ENCODE data around the gene HCK. TPM values are rescaled to one million over a fixed set of nuclear protein-coding genes. Genes with fewer than 3 reads are reported as not detected.
A peak's percentile ranks its signal among the peaks of the same experiment; 100 is the strongest.

HCK gene
- total RNA-seq, 2 donors from 2014 or later = 0.24 to 0.40 TPM

- peaks cover 29% of the 10 kb centered on the region for H3K4me1 Mint-ChIP-seq
- no peak overlapping the region for H3K4me3 ChIP-seq (ENCODE audit: low read length)
These were observed 42.5 kb upstream of the HCK start for GRCh38 chr20:32009564-32009963.

GRCh38 chr20:32010101-32010500, 41.9 kb upstream of the HCK start, which contains the start of gene CCM2L:
Gene CCM2L, plus strand, starts transcription at chr20:32010438. Its CDS starts 17 bp downstream, at chr20:32010455.
- no peaks in the 10 kb centered on the region for H3K36me3 ChIP-seq (ENCODE audit: control insufficient read depth, insufficient read depth, low read length)
- Mint-ChIP-seq H3K36me3 (ENCODE audit: low read depth) (no peaks in the 10 kb centered on the region), H3K9me3 (no peaks in the 10 kb centered on the region), H3K27ac (no peak within 1 kb of the TSS), H3K4me3 (no peak within 1 kb of the TSS), H3K27me3 (ENCODE audit: insufficient read depth) (peaks cover 7% of the 10 kb centered on the region), H3K4me1 (peaks cover 29% of the 10 kb centered on the region)
- H3K27me3 ChIP-seq (ENCODE audit: control insufficient read depth, insufficient read depth, low read length, poor library complexity, severe bottlenecking) = no peaks in the 10 kb centered on the region
- 60 to 80% methylated on average over 1 to 2 of the region's 2 CpGs for WGBS, 2 experiments (ENCODE audit: insufficient coverage in 1 of 2, insufficient read length in 1 of 2)
- no peak within 1 kb of the TSS for H3K4me3 ChIP-seq (ENCODE audit: low read length)
- peaks cover 7% of the 10 kb centered on the region for H3K4me1 ChIP-seq (ENCODE audit: control insufficient read depth, insufficient read depth, low read length)
- no peak for DNase-seq
- no peak for TF ChIP-seq CTCF (conservative IDR thresholded peaks at IDR 0.05)
- no peak within 1 kb of the TSS for H3K27ac ChIP-seq (ENCODE audit: low read depth, low read length)
- H3K9me3 ChIP-seq (ENCODE audit: control insufficient read depth, low read length) = no peaks in the 10 kb centered on the region
- no peak within 1 kb of the TSS for H3K9ac ChIP-seq (ENCODE audit: extremely low read depth, low read length, poor library complexity, severe bottlenecking)

More at GRCh38 chr20:32009564-32009963, 42.5 kb upstream of the HCK start:
- DNase-seq = no peak
- H3K36me3 Mint-ChIP-seq (ENCODE audit: low read depth) = no peaks in the 10 kb centered on the region
- Histone ChIP-seq H3K4me1 (ENCODE audit: control insufficient read depth, insufficient read depth, low read length) (peaks cover 7% of the 10 kb centered on the region), H3K36me3 (ENCODE audit: control insufficient read depth, insufficient read depth, low read length) (no peaks in the 10 kb centered on the region), H3K27me3 (ENCODE audit: control insufficient read depth, insufficient read depth, low read length, poor library complexity, severe bottlenecking) (no peaks in the 10 kb centered on the region), H3K9me3 (ENCODE audit: control insufficient read depth, low read length) (no peaks in the 10 kb centered on the region), H3K27ac (ENCODE audit: low read depth, low read length) (no peak overlapping the region), H3K9ac (ENCODE audit: extremely low read depth, low read length, poor library complexity, severe bottlenecking) (no peak overlapping the region)
- H3K27ac Mint-ChIP-seq = no peak overlapping the region
- 96 to 97% methylated on average over 6 to 7 of the region's 7 CpGs for WGBS, 2 experiments (ENCODE audit: insufficient coverage in 1 of 2, insufficient read length in 1 of 2)
- H3K9me3 Mint-ChIP-seq = no peaks in the 10 kb centered on the region
- no peak for TF ChIP-seq CTCF (conservative IDR thresholded peaks at IDR 0.05)
- H3K4me3 Mint-ChIP-seq = no peak overlapping the region
- peaks cover 4% of the 10 kb centered on the region for H3K27me3 Mint-ChIP-seq (ENCODE audit: insufficient read depth)

GRCh38 chr20:32010666-32011065, 41.4 kb upstream of the HCK start:
- Mint-ChIP-seq H3K9me3 (no peaks in the 10 kb centered on the region), H3K27me3 (ENCODE audit: insufficient read depth) (peaks cover 12% of the 10 kb centered on the region), H3K36me3 (ENCODE audit: low read depth) (no peaks in the 10 kb centered on the region), H3K27ac (no peak overlapping the region), H3K4me3 (no peak overlapping the region), H3K4me1 (peaks cover 29% of the 10 kb centered on the region)
- H3K36me3 ChIP-seq (ENCODE audit: control insufficient read depth, insufficient read depth, low read length) = no peaks in the 10 kb centered on the region
- no peak overlapping the region for H3K9ac ChIP-seq (ENCODE audit: extremely low read depth, low read length, poor library complexity, severe bottlenecking)
- H3K27me3 ChIP-seq (ENCODE audit: control insufficient read depth, insufficient read depth, low read length, poor library complexity, severe bottlenecking) = no peaks in the 10 kb centered on the region
- H3K9me3 ChIP-seq (ENCODE audit: control insufficient read depth, low read length) = no peaks in the 10 kb centered on the region
- no peak overlapping the region for H3K4me3 ChIP-seq (ENCODE audit: low read length)
- no peak overlapping the region for H3K27ac ChIP-seq (ENCODE audit: low read depth, low read length)
- no peak for TF ChIP-seq CTCF (conservative IDR thresholded peaks at IDR 0.05)
- peaks cover 7% of the 10 kb centered on the region for H3K4me1 ChIP-seq (ENCODE audit: control insufficient read depth, insufficient read depth, low read length)
- DNase-seq = peak; percentile 74
- 57 to 61% methylated on average over 3 to 8 of the region's 8 CpGs for WGBS, 2 experiments (ENCODE audit: insufficient coverage in 1 of 2, insufficient read length in 1 of 2)
